Measurements from ENCODE around the gene USH1C.

GRCh38 chr11:17459236-17459896 is 84.8 kb downstream of the USH1C start:
- TF ChIP-seq POLR2A (IDR thresholded peaks at IDR 0.05) = no peak
- no peak for TF ChIP-seq CTCF (IDR thresholded peaks at IDR 0.05)

All from gastroesophageal sphincter (tissue), 3 donors.